Measurements from ENCODE around the gene SRSF3. TPM values are rescaled to one million over a fixed set of nuclear protein-coding genes. Genes with fewer than 3 reads are reported as not detected.

Gene SRSF3
- total RNA-seq = 100 to 1,000 TPM; 638 to 646 TPM
- 493 to 1,480 reads per million in 2 donors for total RNA-seq

DNA sequence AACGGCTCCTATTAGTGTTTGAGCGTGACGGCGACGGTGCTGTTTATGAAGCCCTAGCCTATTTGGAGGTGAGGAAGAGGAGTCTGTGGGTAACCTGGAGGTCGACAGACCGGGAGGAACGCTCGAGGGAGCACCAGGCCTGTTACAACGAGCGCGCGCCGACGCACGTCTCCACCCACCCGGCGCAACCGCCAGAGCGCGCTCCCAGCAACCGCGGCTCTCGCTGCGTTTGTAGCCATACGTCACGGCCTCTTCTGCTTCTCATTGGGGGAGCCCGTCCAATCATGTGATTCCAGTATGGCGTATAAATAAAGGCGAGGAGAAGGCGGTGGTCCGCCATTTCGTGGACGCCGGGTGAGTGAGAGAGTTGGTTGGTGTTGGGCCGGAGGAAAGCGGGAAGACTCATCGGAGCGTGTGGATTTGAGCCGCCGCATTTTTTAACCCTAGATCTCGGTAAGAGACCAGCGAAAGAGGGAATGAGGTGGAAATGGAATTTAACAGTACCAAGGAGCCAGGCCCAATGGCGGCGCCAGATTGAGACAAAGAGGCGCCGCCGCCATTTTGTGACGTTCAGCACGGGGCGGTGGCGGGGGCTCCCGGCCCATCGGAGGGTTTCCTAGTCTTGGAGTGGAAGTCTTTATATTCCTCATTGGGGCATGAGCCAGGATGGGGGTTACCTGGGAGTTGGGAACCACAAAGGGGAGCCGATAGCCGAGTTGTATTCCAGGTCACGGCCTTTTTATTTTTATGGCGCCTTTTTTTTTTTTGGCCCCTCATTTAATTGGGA is at the start of gene SRSF3:
TSS of gene SRSF3 (plus strand) at position 334 of the 787 bp plus-strand sequence. CDS start 2,401 bp downstream, outside the sequence.
- peak within 1 kb of the TSS; percentile 90 for H3K4me3 Mint-ChIP-seq
- H3K4me1 Mint-ChIP-seq = peaks cover 37% of the 10 kb centered on the region
- peaks cover 2% of the 10 kb centered on the region for H3K9me3 ChIP-seq (ENCODE audit: control insufficient read depth, low read length, poor library complexity, severe bottlenecking)
- H3K36me3 Mint-ChIP-seq (ENCODE audit: low read depth) = peaks cover 21% of the 10 kb centered on the region
- DNase-seq (peak; percentile 91 to 93 (median 92)), ATAC-seq (peak; percentile 90)
- no peaks in the 10 kb centered on the region for H3K27me3 Mint-ChIP-seq
- peak within 1 kb of the TSS; percentile 97 for H3K27ac Mint-ChIP-seq

DNA sequence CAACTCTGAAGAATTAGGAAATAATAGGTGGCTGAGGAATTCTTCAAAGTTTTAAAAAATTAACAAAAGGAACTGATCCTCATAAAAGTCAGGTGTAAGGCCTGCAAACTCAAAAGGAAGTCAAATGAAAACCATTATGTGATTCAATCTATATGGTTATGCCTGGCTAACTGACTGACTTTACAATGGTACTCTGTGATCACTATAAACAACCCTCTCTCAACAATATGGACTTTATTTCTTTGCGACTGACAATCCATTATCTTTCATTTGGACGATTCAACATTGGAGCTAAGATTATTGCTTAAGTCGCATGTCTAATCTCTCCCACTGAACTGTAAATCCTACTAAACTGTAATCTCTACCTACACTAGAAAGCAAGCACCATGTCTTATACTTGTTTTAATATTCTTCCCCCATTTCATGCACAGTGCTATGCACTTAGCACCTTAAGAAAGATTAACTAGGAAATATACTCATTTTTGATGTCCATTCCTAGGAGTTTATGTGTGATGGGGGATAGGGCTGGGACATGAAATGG is 48.3 kb upstream of the SRSF3 start:
- no peak for DNase-seq
- ATAC-seq = peak; percentile 1
- H3K4me1 Mint-ChIP-seq = peaks cover 40% of the 10 kb centered on the region
- peak overlapping the region; percentile 100 for H3K4me3 Mint-ChIP-seq
- H3K36me3 Mint-ChIP-seq (ENCODE audit: low read depth) = peaks cover 11% of the 10 kb centered on the region
- H3K27ac Mint-ChIP-seq = peak overlapping the region; percentile 100
- H3K9me3 ChIP-seq (ENCODE audit: control insufficient read depth, low read length, poor library complexity, severe bottlenecking) = no peaks in the 10 kb centered on the region
- no peaks in the 10 kb centered on the region for H3K27me3 Mint-ChIP-seq

DNA sequence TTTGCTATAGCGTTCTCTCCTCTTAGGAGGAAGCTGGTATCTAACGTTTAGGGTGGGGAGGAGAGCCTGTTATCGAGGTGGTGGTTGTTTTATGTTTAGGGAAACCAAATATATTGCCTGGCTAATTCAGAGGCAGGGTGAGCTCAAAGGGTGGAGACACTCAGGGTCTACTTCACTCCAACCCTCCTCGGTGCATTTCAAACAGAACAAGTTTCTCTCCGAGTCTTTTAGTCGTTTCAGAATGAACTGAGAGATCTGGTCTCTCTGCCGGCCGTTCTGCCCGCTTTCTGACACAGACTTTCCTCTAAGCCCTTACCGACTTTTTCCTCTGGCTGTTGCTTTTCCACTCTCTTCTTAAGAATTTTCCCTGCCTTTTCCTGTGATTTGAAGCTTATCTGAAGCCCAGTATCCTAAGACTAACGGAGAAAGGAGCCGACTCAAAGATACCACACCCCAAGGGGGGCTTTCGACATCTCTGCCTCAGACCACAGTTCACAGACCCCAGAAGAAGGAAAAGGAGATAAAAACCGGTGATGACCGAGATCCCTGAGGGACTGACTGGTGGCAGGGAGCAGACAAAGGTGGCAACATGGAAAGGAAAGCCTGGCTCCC is 47.7 kb upstream of the SRSF3 start:
- Mint-ChIP-seq H3K4me1 (peaks cover 38% of the 10 kb centered on the region), H3K27ac (peak overlapping the region; percentile 100), H3K4me3 (peak overlapping the region; percentile 100), H3K27me3 (no peaks in the 10 kb centered on the region), H3K36me3 (ENCODE audit: low read depth) (peaks cover 11% of the 10 kb centered on the region)
- DNase-seq (no peak), ATAC-seq (peak; percentile 16)
- no peaks in the 10 kb centered on the region for H3K9me3 ChIP-seq (ENCODE audit: control insufficient read depth, low read length, poor library complexity, severe bottlenecking)

- DNase-seq (peak; percentile 84 to 95 (median 93)), ATAC-seq (peak; percentile 83)
- Mint-ChIP-seq H3K4me1 (peaks cover 36% of the 10 kb centered on the region), H3K4me3 (peak within 1 kb of the TSS; percentile 100), H3K27ac (peak within 1 kb of the TSS; percentile 100), H3K27me3 (no peaks in the 10 kb centered on the region), H3K36me3 (ENCODE audit: low read depth) (peaks cover 11% of the 10 kb centered on the region)
- no peaks in the 10 kb centered on the region for H3K9me3 ChIP-seq (ENCODE audit: control insufficient read depth, low read length, poor library complexity, severe bottlenecking)
Observed at GRCh38 chr6:36546920-36547645, 47.1 kb upstream of the SRSF3 start, which contains the start of gene STK38. Gene STK38, minus strand, starts transcription at chr6:36547479. Its CDS starts 7,277 bp downstream, at chr6:36540202.

DNA sequence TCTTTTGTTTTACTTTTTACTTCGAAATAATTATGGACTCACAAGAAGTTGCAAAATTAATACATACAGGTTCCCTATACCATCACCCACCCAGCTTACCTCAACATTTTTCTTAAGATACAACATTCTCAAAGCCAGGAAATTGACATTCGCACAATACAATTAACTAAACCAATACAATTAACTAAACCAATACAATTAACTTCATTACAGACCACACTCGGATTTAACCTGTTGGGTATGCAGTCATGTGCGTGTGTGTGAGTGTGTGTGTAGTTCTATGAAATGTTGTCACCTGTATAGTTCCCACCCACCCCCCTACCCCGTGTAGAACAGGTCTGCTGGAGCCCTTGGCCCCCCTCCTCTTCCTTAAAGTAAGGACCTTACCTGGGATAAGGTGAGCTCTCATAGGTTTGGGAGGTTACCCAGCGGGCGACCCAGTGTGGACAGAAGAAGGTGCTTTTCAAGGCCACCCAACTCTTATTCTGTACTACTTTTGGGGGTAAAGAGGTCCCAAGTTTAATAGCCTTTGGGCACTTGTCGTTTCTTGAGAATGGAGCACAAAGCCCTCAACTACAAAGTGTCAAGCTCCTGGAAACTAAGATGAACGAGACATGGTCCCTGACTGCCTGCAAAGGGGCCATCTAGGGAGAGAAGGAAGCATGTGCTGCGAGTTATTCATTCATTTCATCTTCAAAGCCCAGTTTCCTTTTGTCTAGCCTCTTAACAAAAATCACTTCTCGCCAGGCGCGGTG is 46.3 kb upstream of the SRSF3 start:
- H3K36me3 Mint-ChIP-seq (ENCODE audit: low read depth) = peaks cover 11% of the 10 kb centered on the region
- no peaks in the 10 kb centered on the region for H3K27me3 Mint-ChIP-seq
- no peaks in the 10 kb centered on the region for H3K9me3 ChIP-seq (ENCODE audit: control insufficient read depth, low read length, poor library complexity, severe bottlenecking)
- peak overlapping the region; percentile 100 for H3K27ac Mint-ChIP-seq
- peaks cover 36% of the 10 kb centered on the region for H3K4me1 Mint-ChIP-seq
- ATAC-seq = no peak
- DNase-seq = no peak
- peak overlapping the region; percentile 100 for H3K4me3 Mint-ChIP-seq

DNA sequence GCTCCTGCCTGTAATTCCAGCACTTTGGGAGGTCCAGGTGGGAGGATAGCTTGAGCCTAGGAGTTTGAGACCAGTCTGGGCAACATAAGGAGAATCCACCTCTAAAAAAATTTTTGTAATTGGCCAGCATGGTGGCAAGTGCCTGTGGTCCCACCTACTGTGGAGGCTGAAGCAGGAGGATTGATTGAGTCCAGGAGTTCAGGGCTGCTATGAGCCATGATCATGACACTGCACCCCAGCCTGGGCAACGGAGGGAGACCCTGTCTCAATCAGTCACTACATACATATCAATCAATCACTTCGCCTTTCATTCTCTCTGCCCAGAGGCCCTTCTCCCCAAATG is 45.8 kb upstream of the SRSF3 start:
- H3K4me3 Mint-ChIP-seq = peak overlapping the region; percentile 9

GRCh38 chr6:36550473-36551000 is 43.6 kb upstream of the SRSF3 start:
- H3K4me3 Mint-ChIP-seq = no peak overlapping the region
- no peak for ATAC-seq
- no peaks in the 10 kb centered on the region for H3K27me3 Mint-ChIP-seq
- peaks cover 26% of the 10 kb centered on the region for H3K4me1 Mint-ChIP-seq
- no peak for DNase-seq
- H3K36me3 Mint-ChIP-seq (ENCODE audit: low read depth) = peaks cover 8% of the 10 kb centered on the region
- no peak overlapping the region for H3K27ac Mint-ChIP-seq
- no peaks in the 10 kb centered on the region for H3K9me3 ChIP-seq (ENCODE audit: control insufficient read depth, low read length, poor library complexity, severe bottlenecking)

More for the DNA sequence above, 45.8 kb upstream of the SRSF3 start:
- Mint-ChIP-seq H3K27ac (peak overlapping the region; percentile 100), H3K27me3 (no peaks in the 10 kb centered on the region), H3K36me3 (ENCODE audit: low read depth) (peaks cover 11% of the 10 kb centered on the region), H3K4me1 (peaks cover 32% of the 10 kb centered on the region)
- H3K9me3 ChIP-seq (ENCODE audit: control insufficient read depth, low read length, poor library complexity, severe bottlenecking) = no peaks in the 10 kb centered on the region
- DNase-seq = no peak
- no peak for ATAC-seq

GRCh38 chr6:36555750-36556252 is 38.4 kb upstream of the SRSF3 start:
- ATAC-seq (no peak), DNase-seq (no peak)
- peaks cover 5% of the 10 kb centered on the region for H3K4me1 Mint-ChIP-seq
- H3K36me3 Mint-ChIP-seq (ENCODE audit: low read depth) = no peaks in the 10 kb centered on the region
- H3K9me3 ChIP-seq (ENCODE audit: control insufficient read depth, low read length, poor library complexity, severe bottlenecking) = no peaks in the 10 kb centered on the region
- H3K27ac Mint-ChIP-seq = no peak overlapping the region
- no peaks in the 10 kb centered on the region for H3K27me3 Mint-ChIP-seq
- H3K4me3 Mint-ChIP-seq = peak overlapping the region; percentile 66

DNA sequence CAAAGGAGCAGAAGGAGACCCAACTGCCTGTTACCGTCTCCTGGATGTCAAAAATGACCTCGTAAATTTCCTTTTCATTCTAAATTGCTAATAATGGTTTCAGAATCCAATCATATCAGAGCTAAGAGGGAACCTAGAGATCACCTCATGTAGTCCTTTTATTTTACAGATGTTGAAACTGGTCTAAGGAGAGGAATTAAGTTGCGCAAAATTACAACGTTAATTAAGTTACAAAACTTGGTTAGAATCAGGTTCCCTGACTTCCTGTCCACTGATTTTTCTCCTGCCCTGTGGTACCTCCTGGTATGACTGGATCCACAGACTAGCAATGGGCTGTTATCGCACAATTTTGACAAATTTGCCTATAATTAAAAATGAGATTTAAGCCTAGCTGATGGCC is 37.9 kb upstream of the SRSF3 start:
- Mint-ChIP-seq H3K4me3 (no peak overlapping the region), H3K27ac (no peak overlapping the region), H3K36me3 (ENCODE audit: low read depth) (no peaks in the 10 kb centered on the region), H3K4me1 (peaks cover 5% of the 10 kb centered on the region), H3K27me3 (no peaks in the 10 kb centered on the region)
- H3K9me3 ChIP-seq (ENCODE audit: control insufficient read depth, low read length, poor library complexity, severe bottlenecking) = no peaks in the 10 kb centered on the region
- ATAC-seq (no peak), DNase-seq (no peak)

- H3K27ac Mint-ChIP-seq = no peak overlapping the region
- no peaks in the 10 kb centered on the region for H3K9me3 ChIP-seq (ENCODE audit: control insufficient read depth, low read length, poor library complexity, severe bottlenecking)
- peaks cover 5% of the 10 kb centered on the region for H3K4me1 Mint-ChIP-seq
- DNase-seq (no peak), ATAC-seq (no peak)
- peaks cover 5% of the 10 kb centered on the region for H3K27me3 Mint-ChIP-seq
- no peak overlapping the region for H3K4me3 Mint-ChIP-seq
- H3K36me3 Mint-ChIP-seq (ENCODE audit: low read depth) = peaks cover 5% of the 10 kb centered on the region
Observed at GRCh38 chr6:36559011-36559793, 35.0 kb upstream of the SRSF3 start.

- no peaks in the 10 kb centered on the region for H3K9me3 ChIP-seq (ENCODE audit: control insufficient read depth, low read length, poor library complexity, severe bottlenecking)
- peaks cover 5% of the 10 kb centered on the region for H3K27me3 Mint-ChIP-seq
- no peak overlapping the region for H3K27ac Mint-ChIP-seq
- DNase-seq (no peak), ATAC-seq (no peak)
- no peak overlapping the region for H3K4me3 Mint-ChIP-seq
- peaks cover 4% of the 10 kb centered on the region for H3K4me1 Mint-ChIP-seq
- peaks cover 5% of the 10 kb centered on the region for H3K36me3 Mint-ChIP-seq (ENCODE audit: low read depth)
Observed at GRCh38 chr6:36560822-36561221, 33.3 kb upstream of the SRSF3 start.
